Activated CD8-positive, alpha-beta memory T cell treated with anti-CD3 and anti-CD28 coated beads, Interleukin-2, amount 50 U/mL, for 24 hours (primary cell): ENCODE measurements around the gene OR4K1.
"Not testable (repeated sequence)": the region's sequence is repeated elsewhere in the genome, so short reads cannot be mapped to it uniquely, and the experiment has no call there.

Source experiments
- DNase-seq: peaks from one replicate; pipeline ENCODE4 v3.0.0-alpha.2; 2020; ENCODE audit errors: extremely low read depth

Gene OR4K1, protein sequence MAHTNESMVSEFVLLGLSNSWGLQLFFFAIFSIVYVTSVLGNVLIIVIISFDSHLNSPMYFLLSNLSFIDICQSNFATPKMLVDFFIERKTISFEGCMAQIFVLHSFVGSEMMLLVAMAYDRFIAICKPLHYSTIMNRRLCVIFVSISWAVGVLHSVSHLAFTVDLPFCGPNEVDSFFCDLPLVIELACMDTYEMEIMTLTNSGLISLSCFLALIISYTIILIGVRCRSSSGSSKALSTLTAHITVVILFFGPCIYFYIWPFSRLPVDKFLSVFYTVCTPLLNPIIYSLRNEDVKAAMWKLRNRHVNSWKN

DNA sequence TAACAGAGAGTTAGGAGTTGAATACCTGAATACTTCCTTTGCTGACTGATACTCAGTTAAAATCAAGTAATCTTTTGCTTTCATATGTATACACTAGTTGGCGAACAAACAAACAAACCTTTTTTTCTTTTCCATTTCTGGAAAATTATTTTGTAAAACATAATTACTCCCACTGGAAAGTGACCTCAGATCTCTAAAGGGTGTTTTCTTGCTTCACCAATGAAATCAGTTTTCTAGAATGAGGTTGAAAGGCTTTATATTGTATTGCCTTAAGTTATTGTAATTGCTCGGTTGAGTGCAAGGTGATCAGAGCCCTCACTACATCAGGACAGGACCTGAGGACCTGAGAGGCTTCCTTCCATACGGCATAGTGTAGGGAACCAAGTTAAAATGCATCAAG lies at the start of gene OR4K1:
Gene OR4K1 (plus strand): TSS at position 301 of the 400 bp plus-strand sequence. CDS start 4,750 bp downstream, outside the sequence.
- no peak for DNase-seq

DNA sequence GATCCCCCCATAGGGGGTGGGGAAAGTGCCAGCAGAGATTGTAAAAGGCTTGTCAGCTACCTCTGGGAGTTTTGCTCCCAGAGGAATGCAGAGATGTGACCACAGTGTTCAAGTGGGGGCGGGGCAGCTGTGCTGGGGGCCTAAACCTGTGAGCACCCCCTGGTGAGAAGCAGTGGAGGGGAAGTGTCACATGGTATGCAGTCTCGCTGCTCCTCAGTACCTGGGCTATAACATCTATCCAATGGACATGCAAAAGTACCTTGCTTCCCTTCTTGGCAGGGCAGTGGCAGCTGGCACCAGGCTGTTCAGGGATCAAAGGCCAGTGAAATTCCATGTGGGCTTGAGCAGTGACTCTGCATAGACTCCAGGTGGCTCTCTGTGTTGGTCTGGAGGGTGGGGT lies 35.4 kb upstream of the OR4K1 start:
- DNase-seq, result no peak

DNA sequence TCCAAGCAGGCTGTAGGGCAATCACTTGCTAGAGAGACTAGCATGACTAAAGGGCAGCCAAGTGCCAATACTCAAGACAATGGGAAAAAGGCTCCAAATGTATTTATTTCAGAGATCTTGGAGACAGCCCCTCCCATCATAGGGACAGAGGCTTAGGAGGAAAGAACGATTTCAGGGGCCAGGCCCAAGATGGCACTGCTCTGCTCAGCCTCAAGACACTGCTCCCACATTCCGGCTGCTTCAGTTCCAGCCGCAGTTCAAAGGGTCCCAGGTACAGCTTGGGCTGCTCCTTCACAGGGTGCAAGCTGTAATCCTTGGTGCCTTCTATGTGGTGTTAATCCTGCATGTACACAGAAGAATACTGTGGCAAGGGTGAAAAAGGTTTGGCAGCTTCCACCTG lies 29.7 kb upstream of the OR4K1 start:
- no peak for DNase-seq

DNA sequence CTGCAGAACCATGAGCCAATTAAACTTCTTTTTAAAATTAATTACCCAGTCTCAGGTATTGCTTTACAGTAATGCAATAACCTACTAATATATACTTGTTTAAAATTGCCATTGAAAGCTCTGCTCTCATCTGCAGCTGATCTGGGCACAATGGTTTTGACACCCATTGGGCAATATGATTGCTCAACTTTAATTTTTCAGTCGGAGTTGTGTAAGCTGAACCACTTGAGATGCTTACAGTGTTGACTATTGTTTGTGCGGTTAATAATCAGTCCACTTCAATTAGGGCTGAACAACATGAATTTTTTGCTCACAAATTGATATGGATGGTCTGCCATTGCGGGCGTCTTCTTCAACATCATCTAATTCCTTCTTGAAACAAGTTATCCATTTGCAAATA lies 28.3 kb upstream of the OR4K1 start:
- DNase-seq, result no peak

DNA sequence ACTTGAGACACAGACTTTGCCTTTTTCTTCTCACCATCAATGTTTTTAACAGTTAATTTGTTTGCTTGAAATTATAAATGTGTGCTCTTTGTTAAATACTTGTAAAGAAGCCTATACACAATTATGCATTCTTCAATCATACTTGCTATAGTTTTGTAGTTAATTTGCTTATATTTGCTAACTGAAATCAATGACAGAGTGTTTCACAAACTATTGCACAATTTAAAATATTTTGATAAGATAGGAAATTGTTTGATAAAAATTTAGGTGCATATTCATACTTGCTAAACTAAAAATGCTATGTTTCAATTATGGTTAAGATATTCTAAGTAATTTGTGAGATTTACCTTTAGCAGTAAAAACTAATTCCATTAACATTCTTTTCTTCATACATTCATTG lies 24.1 kb upstream of the OR4K1 start:
- DNase-seq, result no peak

DNA sequence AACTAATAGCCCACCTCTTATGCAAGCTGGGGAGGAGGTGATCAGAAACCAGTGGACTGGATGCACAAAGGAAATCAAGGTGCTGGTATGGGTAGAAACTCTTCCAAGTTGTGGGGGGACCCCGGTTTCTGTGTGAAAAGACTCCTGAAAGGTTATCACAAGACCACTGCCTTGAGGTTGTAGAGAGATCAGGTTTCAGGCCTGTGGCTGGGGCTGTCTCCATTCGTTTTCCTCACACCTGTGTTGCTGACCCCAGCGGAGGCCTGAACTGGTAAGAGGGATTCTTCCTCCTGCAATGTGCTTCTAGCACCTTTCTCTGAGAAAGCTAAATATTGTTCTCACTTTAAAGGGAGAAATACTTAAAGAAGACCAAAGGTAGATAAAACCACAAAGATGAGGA lies 19.6 kb upstream of the OR4K1 start:
- no peak for DNase-seq

DNA sequence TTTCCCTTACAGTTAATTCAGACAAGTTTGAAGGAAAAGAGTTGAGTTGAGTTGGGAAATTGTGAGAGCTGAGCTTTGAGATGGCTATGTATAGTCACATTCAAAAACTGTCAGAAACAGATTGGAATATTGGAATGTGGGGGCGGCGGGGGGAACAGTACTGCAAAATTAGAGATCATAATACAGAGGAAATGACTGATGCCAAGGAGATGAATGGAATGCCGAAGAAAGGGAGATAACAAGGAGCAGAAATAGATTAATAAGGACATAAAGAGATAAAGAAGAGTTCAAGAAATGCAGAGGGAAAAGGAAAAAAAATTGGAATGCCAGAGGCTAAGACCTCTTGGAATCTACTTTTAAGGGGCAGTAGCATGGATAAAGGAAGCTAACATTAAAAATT lies 13.5 kb upstream of the OR4K1 start:
- no peak for DNase-seq

GRCh38 chr14:19917955-19918518 lies 12.7 kb upstream of the OR4K1 start:
- DNase-seq, result no peak

DNA sequence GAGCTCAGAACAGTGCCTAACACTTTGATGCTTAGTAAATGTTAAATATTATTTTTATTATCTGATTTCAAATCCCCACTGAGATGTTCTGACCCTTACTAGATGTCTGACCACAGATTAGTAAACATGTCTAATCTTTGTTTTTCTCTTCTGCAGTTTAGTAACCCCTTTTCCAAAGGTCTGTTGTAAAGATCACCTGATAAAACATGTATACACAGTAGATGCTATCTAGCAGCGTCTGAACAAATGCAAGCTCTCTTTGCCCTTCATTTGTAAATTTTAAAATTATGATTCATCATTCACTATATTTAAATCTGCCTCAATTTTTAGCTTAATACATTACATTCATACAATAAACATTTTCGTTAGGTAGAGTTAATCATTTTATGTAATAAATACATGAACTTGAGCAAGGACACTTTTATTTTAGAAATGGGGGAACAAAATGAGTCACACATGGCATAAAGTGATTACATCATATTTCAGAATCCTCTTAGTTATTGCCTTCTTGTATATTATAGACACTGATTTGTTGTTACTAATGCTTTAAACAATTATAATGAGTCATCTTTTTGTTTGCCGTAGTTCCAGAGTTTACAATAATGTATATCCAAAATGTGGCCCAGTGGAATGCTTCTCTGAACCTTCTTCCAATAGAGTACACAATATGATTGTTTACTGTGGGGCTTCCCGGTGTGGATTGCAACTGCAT lies 12.0 kb upstream of the OR4K1 start:
- no peak for DNase-seq

GRCh38 chr14:19920021-19920657 lies 10.6 kb upstream of the OR4K1 start, which contains the start of gene OR4K5:
Gene OR4K5, plus strand, starts transcription at chr14:19920607. Its CDS starts 0 bp downstream, at chr14:19920607.
- DNase-seq, result no peak

- DNase-seq, result no peak
These were observed 11.0 kb downstream of the OR4K1 start for GRCh38 chr14:19941668-19942067.

- DNase-seq, result no peak
These were observed 16.8 kb downstream of the OR4K1 start for GRCh38 chr14:19947413-19948090.

GRCh38 chr14:19949218-19949617 lies 18.5 kb downstream of the OR4K1 start:
- DNase-seq, result no peak

GRCh38 chr14:19969735-19970134 lies 39.0 kb downstream of the OR4K1 start:
- not testable (repeated sequence) for DNase-seq

DNA sequence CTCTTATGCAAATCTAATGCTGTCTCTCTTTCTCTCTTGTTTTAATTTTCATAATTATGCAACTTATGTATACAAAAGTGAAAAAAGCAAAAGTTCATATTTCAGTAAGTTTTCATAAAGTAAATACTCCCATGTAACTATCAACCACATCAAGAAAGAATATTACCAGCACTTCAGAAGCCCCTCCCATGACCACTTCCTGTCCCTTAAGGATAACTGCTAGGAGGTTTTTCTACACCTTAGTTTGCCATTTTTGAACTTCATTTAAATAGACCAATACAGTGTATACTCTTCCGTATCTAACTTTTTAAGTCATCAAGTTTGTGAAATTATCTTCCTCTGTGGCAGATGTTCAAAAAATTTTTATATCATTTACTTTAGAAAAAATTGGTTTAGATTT lies 44.1 kb downstream of the OR4K1 start:
- DNase-seq, result no peak

DNA sequence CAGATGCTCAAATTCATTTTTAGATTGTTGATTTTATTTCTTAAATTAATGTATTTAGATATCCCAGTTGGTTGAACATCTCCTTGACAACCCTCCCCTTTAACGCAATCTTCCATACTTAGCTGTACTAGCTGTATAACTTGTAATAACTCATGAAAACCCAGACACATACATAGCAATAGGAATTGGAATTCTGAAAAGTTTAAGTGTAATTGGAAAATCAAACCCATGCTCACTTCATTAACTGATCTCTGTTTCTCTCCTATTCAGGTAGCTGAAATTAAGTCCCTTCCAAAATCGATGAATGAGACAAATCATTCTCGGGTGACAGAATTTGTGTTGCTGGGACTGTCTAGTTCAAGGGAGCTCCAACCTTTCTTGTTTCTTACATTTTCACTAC lies 44.6 kb downstream of the OR4K1 start, which contains the start of gene OR4K15:
Gene OR4K15 (plus strand): TSS at position 301 of the 400 bp plus-strand sequence. CDS start 0 bp downstream, at position 301.
- no peak for DNase-seq
